ENCODE measurements around the gene BICDL2. TPM values are rescaled to one million over a fixed set of nuclear protein-coding genes. Genes with fewer than 3 reads are reported as not detected.

The BICDL2 gene
- total RNA-seq, 2 donors from 2014 or later, result 132 to 357 TPM

- intact Hi-C loops (cut with DNase I), result no loop called here
- no peak for ATAC-seq
Observed at GRCh38 chr16:3001316-3001715, 35.4 kb downstream of the BICDL2 start.

DNA sequence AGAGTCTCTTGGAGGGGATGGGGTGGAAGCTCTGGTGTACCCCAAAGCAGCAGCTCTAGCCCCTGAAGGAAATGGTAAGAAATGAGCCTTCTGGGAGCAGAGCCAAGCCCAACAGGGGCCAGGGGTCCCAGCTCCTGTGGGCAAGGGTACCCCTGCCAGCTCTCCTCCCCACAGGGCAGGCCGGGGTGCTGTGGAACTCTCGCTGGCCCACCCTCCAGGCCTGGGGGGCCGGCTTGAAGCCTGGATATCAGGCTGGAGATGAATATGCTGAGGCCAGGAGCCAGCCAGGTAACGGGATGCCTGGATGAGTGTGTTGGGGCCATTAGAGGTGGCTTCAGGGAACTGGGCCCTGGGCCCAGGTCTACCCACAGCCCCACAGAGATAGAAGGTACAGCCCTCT lies 36.2 kb downstream of the BICDL2 start:
- WGBS, 2 donors, result 89% methylated on average over 2 to 4 of the region's 4 CpGs
- H3K4me1 ChIP-seq, result peaks cover 9% of the 10 kb centered on the region
- H3K27me3 ChIP-seq, result no peaks in the 10 kb centered on the region
- intact Hi-C loops (cut with DNase I), result no loop called here
- H3K27ac ChIP-seq, result no peak overlapping the region
- no peaks in the 10 kb centered on the region for H3K36me3 ChIP-seq (replicated peaks in 1 of 2; ENCODE audit: insufficient read depth in 1 of 2, low read depth in 2 of 2)
- no peaks in the 10 kb centered on the region for H3K9me3 ChIP-seq
- ATAC-seq (no peak), DNase-seq (no peak)
- TF ChIP-seq POLR2A (IDR thresholded peaks at IDR 0.05) (no peak), CTCF (IDR thresholded peaks at IDR 0.05) (no peak)
- no peak overlapping the region for H3K4me3 ChIP-seq

More at GRCh38 chr16:3001316-3001715, 35.4 kb downstream of the BICDL2 start:
- DNase-seq, result no peak
- Histone ChIP-seq H3K27ac (no peak overlapping the region), H3K9me3 (no peaks in the 10 kb centered on the region), H3K27me3 (no peaks in the 10 kb centered on the region), H3K4me3 (no peak overlapping the region), H3K4me1 (peaks cover 17% of the 10 kb centered on the region), H3K36me3 (replicated peaks in 1 of 2; ENCODE audit: insufficient read depth in 1 of 2, low read depth in 2 of 2) (no peaks in the 10 kb centered on the region)
- WGBS, 2 donors, result 71 to 74% methylated on average over 6 to 10 of the region's 12 CpGs
- no peak for TF ChIP-seq CTCF (IDR thresholded peaks at IDR 0.05)
- TF ChIP-seq POLR2A (IDR thresholded peaks at IDR 0.05), result no peak

DNA sequence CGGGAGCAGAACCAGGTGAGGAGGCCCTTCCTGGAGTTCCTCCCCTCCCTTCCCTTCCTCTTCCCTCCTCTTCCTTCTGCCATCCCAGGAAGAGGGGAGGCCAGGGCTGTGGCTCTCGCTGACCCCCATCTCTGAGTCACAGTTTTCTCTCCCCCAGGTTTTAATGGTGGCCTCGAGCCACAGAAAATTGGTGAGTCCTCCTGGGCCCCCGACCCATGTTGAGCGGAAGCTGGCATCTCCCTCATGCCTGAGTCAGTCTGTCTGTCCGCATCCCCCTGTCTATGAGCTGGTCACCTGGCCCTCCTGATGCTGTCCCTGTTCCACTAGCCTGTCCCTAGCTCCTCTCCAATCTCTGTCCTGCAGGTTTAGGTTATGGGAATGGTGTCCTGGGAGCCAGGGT lies 36.8 kb downstream of the BICDL2 start:
- ATAC-seq, result no peak
- H3K4me3 ChIP-seq, result no peak overlapping the region

GRCh38 chr16:2996298-2996697 lies 40.4 kb downstream of the BICDL2 start:
- 82 to 93% methylated on average over 3 to 13 of the region's 13 CpGs for WGBS, 2 donors
- H3K9me3 ChIP-seq, result no peaks in the 10 kb centered on the region
- no peak for TF ChIP-seq POLR2A (IDR thresholded peaks at IDR 0.05)
- no peak for TF ChIP-seq CTCF (IDR thresholded peaks at IDR 0.05)
- DNase-seq (no peak), ATAC-seq (no peak)
- H3K4me3 ChIP-seq, result no peak overlapping the region
- no peak overlapping the region for H3K27ac ChIP-seq
- intact Hi-C loops (cut with DNase I), result no loop called here
- H3K36me3 ChIP-seq (replicated peaks in 1 of 2; ENCODE audit: insufficient read depth in 1 of 2, low read depth in 2 of 2), result no peaks in the 10 kb centered on the region
- H3K4me1 ChIP-seq, result no peaks in the 10 kb centered on the region
- H3K27me3 ChIP-seq, result no peaks in the 10 kb centered on the region

More for the DNA sequence above, 36.8 kb downstream of the BICDL2 start:
- Histone ChIP-seq H3K27me3 (no peaks in the 10 kb centered on the region), H3K4me1 (peaks cover 9% of the 10 kb centered on the region), H3K27ac (no peak overlapping the region), H3K9me3 (no peaks in the 10 kb centered on the region), H3K36me3 (replicated peaks in 1 of 2; ENCODE audit: insufficient read depth in 1 of 2, low read depth in 2 of 2) (no peaks in the 10 kb centered on the region)
- DNase-seq, result no peak
- intact Hi-C loops (cut with DNase I), result no loop called here
- 84 to 90% methylated on average over 6 of the region's 6 CpGs for WGBS, 2 donors
- TF ChIP-seq POLR2A (IDR thresholded peaks at IDR 0.05) (no peak), CTCF (IDR thresholded peaks at IDR 0.05) (no peak)

DNA sequence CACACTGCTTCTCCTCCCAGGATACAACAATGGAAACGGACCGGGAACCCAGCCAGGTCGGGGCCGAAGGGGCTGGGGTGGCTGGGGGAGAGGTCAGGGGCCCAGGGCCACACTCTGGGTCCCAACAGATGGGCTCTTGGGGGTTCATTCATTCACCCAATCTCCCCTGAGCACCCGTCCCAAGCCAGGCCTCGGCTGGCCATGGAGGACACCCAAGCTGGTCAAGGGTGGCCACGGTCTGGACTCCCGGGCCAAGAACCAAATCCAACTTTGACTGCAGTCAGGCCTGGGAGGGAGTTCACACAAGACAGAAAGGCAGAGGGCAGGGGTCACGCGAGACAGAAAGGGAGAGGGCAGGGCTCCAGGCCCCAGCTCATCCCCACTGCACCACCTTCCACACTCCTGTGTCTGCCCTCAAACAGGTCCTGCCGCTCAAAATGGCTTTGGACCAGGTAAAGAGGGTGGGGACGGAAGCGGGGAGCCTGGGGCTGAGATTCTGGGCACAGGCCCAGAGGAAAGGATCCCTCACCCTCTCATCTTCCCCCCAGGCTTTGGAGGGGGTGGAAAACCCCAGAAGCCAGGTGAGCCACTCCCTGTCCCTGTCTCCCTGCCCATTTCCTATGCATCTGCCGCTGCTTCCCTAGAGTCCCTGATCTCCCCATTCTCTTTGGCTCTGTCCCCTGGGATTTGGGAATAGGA lies 44.2 kb downstream of the BICDL2 start:
- WGBS, 2 donors, result 83 to 90% methylated on average over 10 to 14 of the region's 14 CpGs
- ATAC-seq, result no peak
- Histone ChIP-seq H3K27ac (no peak overlapping the region), H3K4me1 (no peaks in the 10 kb centered on the region), H3K36me3 (replicated peaks in 1 of 2; ENCODE audit: insufficient read depth in 1 of 2, low read depth in 2 of 2) (no peaks in the 10 kb centered on the region), H3K9me3 (no peaks in the 10 kb centered on the region), H3K4me3 (no peak overlapping the region), H3K27me3 (no peaks in the 10 kb centered on the region)
- no peak for DNase-seq
- TF ChIP-seq CTCF (IDR thresholded peaks at IDR 0.05) (no peak), POLR2A (IDR thresholded peaks at IDR 0.05) (no peak)
- intact Hi-C loops (cut with DNase I), result no loop called here

All from body of pancreas (tissue), 4 donors.